Activated CD4-positive, alpha-beta memory T cell treated with anti-CD3 and anti-CD28 coated beads for 36 hours (primary cell): ENCODE data around the gene GAB3. TPM values are rescaled to one million over a fixed set of nuclear protein-coding genes. Genes with fewer than 3 reads are reported as not detected.

Experiments used
- CTCF ChIA-PET: fragments of 350-600 bp; sonication (Branson Sonifier 250); formaldehyde crosslinking; loops from one replicate; lab custom pipeline; 2021; ENCODE audit warnings: antibody characterized with exemption, inconsistent platforms; lab: Charles Lee
- POLR2A ChIA-PET: fragments of 350-600 bp; sonication (Branson Sonifier 250); formaldehyde crosslinking; loops from one replicate; lab custom pipeline; 2021; ENCODE audit warnings: antibody characterized with exemption; lab: Charles Lee
- DNase-seq: peaks from one replicate; pipeline ENCODE4 v3.0.0-alpha.2; 2020
- H3K27ac Mint-ChIP-seq: one replicate; pipeline ENCODE4 v1.8.0; 2021; ENCODE audit warnings: mixed read lengths
- H3K27me3 Mint-ChIP-seq: one replicate; pipeline ENCODE4 v1.8.0; 2021; ENCODE audit warnings: mixed read lengths
- H3K36me3 Mint-ChIP-seq: one replicate; pipeline ENCODE4 v1.8.0; 2021; ENCODE audit warnings: mixed read lengths
- H3K4me1 Mint-ChIP-seq: one replicate; pipeline ENCODE4 v1.8.0; 2021; ENCODE audit warnings: low read depth, mixed read lengths
- H3K4me3 Mint-ChIP-seq: one replicate; pipeline ENCODE4 v1.8.0; 2021; ENCODE audit warnings: mild to moderate bottlenecking, mixed read lengths
- H3K9me3 Mint-ChIP-seq: one replicate; pipeline ENCODE4 v1.8.0; 2021; ENCODE audit warnings: mixed read lengths
- intact Hi-C: fragments of 100-400 bp; cut with micrococcal nuclease; formaldehyde crosslinking; loops from one replicate; pipeline ENCODE4 v1.15.1; 2023
- total RNA-seq, 2 experiments: library from RNA; stranded (reverse); gene quantifications; one replicate each; pipeline ENCODE4 v1.2.3, GENCODE V29; 2021

The GAB3 gene
- total RNA-seq, 2 experiments from 2014 or later: 3.4 to 3.7 TPM

DNA sequence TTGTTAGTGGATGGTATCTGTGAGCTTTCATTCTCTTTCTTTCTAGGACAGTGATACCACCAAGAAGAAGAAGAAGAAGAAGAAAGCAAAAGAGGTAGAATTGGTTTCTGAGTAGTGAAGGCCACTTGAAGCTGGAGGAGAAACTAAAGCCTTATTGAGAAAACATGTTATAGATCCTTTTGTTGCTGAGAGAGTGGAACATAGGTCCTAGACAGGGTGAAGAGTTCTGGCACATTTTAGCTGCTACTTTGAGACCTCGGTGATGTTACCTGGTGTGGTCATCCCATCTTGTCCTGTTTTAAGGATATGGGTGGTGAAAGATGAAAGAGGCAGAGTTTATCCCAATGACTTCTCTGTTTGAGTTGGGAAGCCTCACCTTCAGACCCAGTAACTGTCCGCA is 25.9 kb upstream of the GAB3 start:
- peaks cover 37% of the 10 kb centered on the region for H3K36me3 Mint-ChIP-seq
- peaks cover 31% of the 10 kb centered on the region for H3K4me1 Mint-ChIP-seq
- H3K27me3 Mint-ChIP-seq: no peaks in the 10 kb centered on the region
- peak overlapping the region; percentile 49 for H3K27ac Mint-ChIP-seq
- ChIA-PET POLR2A (interaction anchor here (0.7 to 2.1 kb wide), 4 partner anchors 9 to 28 kb away, joined by 3 to 11 read pairs (median 4); partner anchors contain the start of gene MPP1), CTCF (interaction anchor here (1.6 to 2.1 kb wide), 2 partner anchors 14 to 65 kb away, joined by 5 to 6 read pairs; partner anchors contain the start of gene DKC1)
- no peak overlapping the region for H3K4me3 Mint-ChIP-seq
- intact Hi-C loops: loop anchor here (2.0 kb wide), 1 partner anchor 64 kb away; no protein-coding TSS in a partner anchor
- no peak for DNase-seq
- no peaks in the 10 kb centered on the region for H3K9me3 Mint-ChIP-seq

- H3K27ac Mint-ChIP-seq: peak overlapping the region; percentile 78
- POLR2A ChIA-PET: interaction anchor here (1.1 to 2.1 kb wide), 4 partner anchors 9 to 29 kb away, joined by 3 to 11 read pairs (median 4); partner anchors contain the start of gene MPP1
- H3K9me3 Mint-ChIP-seq: no peaks in the 10 kb centered on the region
- CTCF ChIA-PET: interaction anchor here (1.3 to 2.1 kb wide), 4 partner anchors 11 to 66 kb away, joined by 3 to 6 read pairs (median 4); partner anchors contain the start of gene DKC1
- peaks cover 42% of the 10 kb centered on the region for H3K36me3 Mint-ChIP-seq
- no peak overlapping the region for H3K4me3 Mint-ChIP-seq
- peak; percentile 62 for DNase-seq
- H3K4me1 Mint-ChIP-seq: peaks cover 37% of the 10 kb centered on the region
- intact Hi-C loops: loop anchor here (2.0 kb wide), 1 partner anchor 65 kb away; no protein-coding TSS in a partner anchor
- no peaks in the 10 kb centered on the region for H3K27me3 Mint-ChIP-seq
Measured at GRCh38 chrX:154775419-154776349, 24.8 kb upstream of the GAB3 start.

DNA sequence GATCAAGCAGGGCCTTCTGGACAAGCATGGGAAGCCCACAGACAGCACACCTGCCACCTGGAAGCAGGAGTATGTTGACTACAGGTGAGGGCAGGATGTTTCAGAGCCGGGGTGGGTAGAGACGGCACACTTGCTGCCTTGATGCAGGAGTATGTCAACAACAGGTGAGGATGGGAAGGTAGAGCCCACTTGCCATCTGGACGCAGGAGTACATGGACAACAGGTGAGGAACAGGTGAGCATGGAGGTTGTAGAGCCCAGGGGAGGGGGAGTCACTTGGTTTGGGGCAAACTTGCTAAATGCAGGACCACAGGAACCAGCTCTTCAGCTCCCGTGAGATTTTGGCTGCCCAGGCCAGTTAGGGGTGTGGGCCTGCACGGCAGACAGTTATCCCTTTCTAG is 23.7 kb upstream of the GAB3 start:
- H3K9me3 Mint-ChIP-seq: no peaks in the 10 kb centered on the region
- peak overlapping the region; percentile 15 for H3K27ac Mint-ChIP-seq
- DNase-seq: no peak
- H3K36me3 Mint-ChIP-seq: peaks cover 48% of the 10 kb centered on the region
- no peaks in the 10 kb centered on the region for H3K27me3 Mint-ChIP-seq
- POLR2A ChIA-PET: no interaction called here
- peaks cover 39% of the 10 kb centered on the region for H3K4me1 Mint-ChIP-seq
- intact Hi-C loops: no loop called here
- H3K4me3 Mint-ChIP-seq: no peak overlapping the region
- CTCF ChIA-PET: no interaction called here

- Mint-ChIP-seq H3K9me3 (no peaks in the 10 kb centered on the region), H3K27ac (peak within 1 kb of the TSS; percentile 91)
Measured at GRCh38 chrX:154762537-154763296, 11.8 kb upstream of the GAB3 start, which contains the start of gene DKC1. Gene DKC1 (plus strand): TSS chrX:154762864. CDS start chrX:154762966, 102 bp downstream.

DNA sequence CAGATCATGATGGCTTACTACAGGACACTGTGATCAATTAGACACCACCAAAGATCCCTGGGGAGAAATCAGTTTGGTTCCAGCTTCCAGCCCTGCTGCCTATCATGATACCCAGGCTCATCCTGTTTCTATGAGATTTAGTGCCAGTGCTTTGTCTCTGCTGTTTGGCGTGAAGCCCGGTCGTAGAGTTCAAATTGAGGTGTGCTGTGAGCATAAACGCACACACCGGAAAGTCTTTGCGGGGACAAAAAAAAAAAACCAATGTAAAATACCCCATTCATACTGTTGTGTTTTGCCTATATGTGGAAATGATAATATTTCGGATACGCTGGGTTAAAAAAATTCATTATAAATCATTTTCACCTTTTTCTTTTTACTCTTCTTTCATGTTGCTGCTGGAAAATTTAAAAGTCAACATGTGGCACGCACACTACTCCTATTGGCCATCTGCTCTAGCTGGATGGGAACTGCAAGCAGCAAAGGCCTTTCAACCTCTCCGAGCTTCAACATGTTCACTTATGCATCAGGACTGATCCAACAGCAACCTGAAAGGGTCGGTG is 11.2 kb upstream of the GAB3 start:
- Mint-ChIP-seq H3K4me1 (peaks cover 32% of the 10 kb centered on the region), H3K27ac (peak overlapping the region; percentile 91), H3K9me3 (no peaks in the 10 kb centered on the region), H3K4me3 (peak overlapping the region; percentile 85), H3K27me3 (no peaks in the 10 kb centered on the region), H3K36me3 (peaks cover 23% of the 10 kb centered on the region)
- peak; percentile 14 for DNase-seq
- intact Hi-C loops: loop anchor here (1.0 to 5.0 kb wide), 3 partner anchors 11 to 45 kb away; partner anchors contain the start of gene GAB3
- ChIA-PET POLR2A (interaction anchor here (0.6 to 1.5 kb wide), 2 partner anchors 11 to 453 kb away, joined by 4 to 10 read pairs; partner anchors contain the start of gene GAB3), CTCF (interaction anchor here (1.0 to 1.9 kb wide), 4 partner anchors 11 to 28 kb away, joined by 3 to 6 read pairs (median 4); partner anchors contain the start of gene GAB3)

More at GRCh38 chrX:154762537-154763296, 11.8 kb upstream of the GAB3 start, which contains the start of gene DKC1:
- Mint-ChIP-seq H3K36me3 (peaks cover 28% of the 10 kb centered on the region), H3K27me3 (no peaks in the 10 kb centered on the region), H3K4me1 (peaks cover 33% of the 10 kb centered on the region), H3K4me3 (peak within 1 kb of the TSS; percentile 85)
- DNase-seq: peak; percentile 96
- ChIA-PET CTCF (interaction anchor here (1.0 to 1.9 kb wide), 5 partner anchors 12 to 49 kb away, joined by 3 to 6 read pairs (median 4); partner anchors contain the start of gene GAB3), POLR2A (interaction anchor here (0.6 to 2.2 kb wide), 4 partner anchors 11 to 452 kb away, joined by 3 to 11 read pairs (median 7); partner anchors contain the start of gene GAB3)
- intact Hi-C loops: loop anchor here (1.0 to 5.0 kb wide), 3 partner anchors 11 to 45 kb away; partner anchors contain the start of gene GAB3

DNA sequence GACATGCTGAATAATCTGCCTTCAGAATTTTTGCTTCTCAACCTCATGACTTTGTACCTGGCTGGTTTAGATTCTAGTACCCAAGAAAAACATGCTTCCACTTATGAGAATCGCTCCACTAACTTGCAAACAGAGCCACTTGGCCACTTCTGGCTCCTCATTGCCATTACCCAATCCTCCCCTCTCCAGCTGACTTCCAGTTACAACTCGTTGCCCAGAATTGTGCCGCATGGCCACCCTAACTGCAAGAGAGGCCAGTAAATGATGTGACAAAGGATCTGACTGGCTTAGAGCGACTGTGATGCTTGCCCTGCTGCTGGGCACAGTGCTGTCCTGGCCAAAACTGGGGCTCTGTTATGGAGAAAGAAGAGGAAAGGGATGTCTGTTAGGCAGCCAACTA is 7.8 kb upstream of the GAB3 start:
- Mint-ChIP-seq H3K9me3 (no peaks in the 10 kb centered on the region), H3K27me3 (no peaks in the 10 kb centered on the region), H3K27ac (no peak overlapping the region), H3K36me3 (no peaks in the 10 kb centered on the region), H3K4me3 (no peak overlapping the region), H3K4me1 (peaks cover 13% of the 10 kb centered on the region)
- intact Hi-C loops: no loop called here
- DNase-seq: no peak
- ChIA-PET POLR2A (no interaction called here), CTCF (no interaction called here)

DNA sequence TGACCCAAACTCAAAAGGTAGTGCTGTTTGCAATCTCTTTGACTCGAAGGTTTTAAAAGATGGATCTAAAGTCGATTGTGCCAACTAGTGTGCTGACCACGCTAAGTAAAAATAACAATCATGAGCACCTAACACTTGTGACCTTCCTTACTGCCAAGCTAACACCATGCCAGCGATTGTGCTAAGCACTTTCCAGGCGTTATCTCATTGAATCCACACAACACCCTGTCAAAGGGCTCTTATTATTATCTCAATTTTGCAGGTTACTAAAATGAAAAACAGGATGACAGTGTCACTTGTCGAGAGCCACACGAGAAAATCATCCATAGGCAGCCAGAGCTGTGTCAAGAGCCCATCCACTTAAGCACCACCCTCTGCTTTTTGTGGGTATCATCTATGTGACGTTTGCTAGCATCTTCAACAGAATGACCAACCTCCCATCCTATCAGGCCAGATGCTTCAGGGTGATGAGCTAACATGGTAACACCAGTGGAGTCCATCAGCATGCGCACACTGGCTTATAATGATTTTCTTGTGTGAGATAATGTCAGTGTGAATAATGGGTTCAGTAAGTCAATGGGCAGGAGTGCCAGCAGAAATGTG is 893 bp upstream of the GAB3 start:
- ChIA-PET CTCF (interaction anchor here (0.8 to 5.4 kb wide), 3 partner anchors 22 to 38 kb away, joined by 3 to 41 read pairs (median 3); no protein-coding TSS in a partner anchor), POLR2A (interaction anchor here (0.5 to 2.1 kb wide), 3 partner anchors 10 to 267 kb away, joined by 3 to 10 read pairs (median 5); partner anchors contain the start of gene DKC1)
- Mint-ChIP-seq H3K36me3 (no peaks in the 10 kb centered on the region), H3K27me3 (no peaks in the 10 kb centered on the region), H3K4me1 (peaks cover 32% of the 10 kb centered on the region), H3K4me3 (peak overlapping the region; percentile 69), H3K27ac (peak overlapping the region; percentile 19), H3K9me3 (no peaks in the 10 kb centered on the region)
- no peak for DNase-seq
- intact Hi-C loops: loop anchor here (1.0 kb wide), 1 partner anchor 11 kb away; the partner anchor contains the start of gene DKC1

GRCh38 chrX:154751203-154751668 is 359 bp upstream of the GAB3 start:
- Mint-ChIP-seq H3K9me3 (no peaks in the 10 kb centered on the region), H3K27me3 (no peaks in the 10 kb centered on the region), H3K4me3 (peak overlapping the region; percentile 69), H3K4me1 (peaks cover 32% of the 10 kb centered on the region), H3K36me3 (no peaks in the 10 kb centered on the region), H3K27ac (peak overlapping the region; percentile 19)
- DNase-seq: no peak
- ChIA-PET POLR2A (interaction anchor here (0.5 to 2.1 kb wide), 3 partner anchors 11 to 266 kb away, joined by 3 to 10 read pairs (median 5); partner anchors contain the start of gene DKC1), CTCF (interaction anchor here (0.8 to 5.4 kb wide), 7 partner anchors 11 to 88 kb away, joined by 3 to 49 read pairs (median 28); partner anchors contain the start of gene DKC1)
- intact Hi-C loops: loop anchor here (1.0 kb wide), 1 partner anchor 11 kb away; the partner anchor contains the start of gene DKC1

- Mint-ChIP-seq H3K27me3 (no peaks in the 10 kb centered on the region), H3K9me3 (peaks cover 2% of the 10 kb centered on the region), H3K4me3 (peak overlapping the region; percentile 72), H3K36me3 (peaks cover 2% of the 10 kb centered on the region), H3K27ac (no peak overlapping the region), H3K4me1 (peaks cover 32% of the 10 kb centered on the region)
- CTCF ChIA-PET: interaction anchor here (1.1 to 5.4 kb wide), 9 partner anchors 11 to 90 kb away, joined by 3 to 49 read pairs (median 27); no protein-coding TSS in a partner anchor
- intact Hi-C loops: no loop called here
- no peak for DNase-seq
- POLR2A ChIA-PET: no interaction called here
Measured at GRCh38 chrX:154749856-154750255, 1.0 kb downstream of the GAB3 start.
